Hepatocyte (in vitro differentiated cells): ENCODE data around the gene DOCK3. TPM values are rescaled to one million over a fixed set of nuclear protein-coding genes. Genes with fewer than 3 reads are reported as not detected.

Experiments
- DNase-seq: peaks from one replicate; pipeline ENCODE4 v3.0.0-alpha.2; 2016; ENCODE audit warnings: low spot score
- H2AFZ ChIP-seq: fragments of 200-600 bp; sonication (generic); 2 replicates; pipeline ENCODE4 v1.6.0; 2016; ENCODE audit warnings: antibody characterized with exemption, mild to moderate bottlenecking
- H3K27ac ChIP-seq: fragments of 200-600 bp; sonication (generic); 2 replicates; pipeline ENCODE4 v1.5.1; 2016; ENCODE audit warnings: mild to moderate bottlenecking
- H3K27me3 ChIP-seq: fragments of 200-600 bp; sonication (generic); 2 replicates; pipeline ENCODE4 v1.6.1; 2016
- H3K36me3 ChIP-seq: fragments of 200-600 bp; sonication (generic); replicated peaks from 2 replicates; pipeline ENCODE4 v1.5.1; 2016; ENCODE audit warnings: low read depth; ENCODE audit not compliant: insufficient read depth
- H3K4me1 ChIP-seq: fragments of 200-600 bp; sonication (generic); 2 replicates; pipeline ENCODE4 v1.5.1; 2016; ENCODE audit warnings: mild to moderate bottlenecking, moderate library complexity; ENCODE audit not compliant: insufficient read depth
- H3K4me2 ChIP-seq: fragments of 200-600 bp; sonication (generic); 2 replicates; pipeline ENCODE4 v1.6.0; 2016
- H3K4me3 ChIP-seq: fragments of 200-600 bp; sonication (generic); 2 replicates; pipeline ENCODE4 v1.5.1; 2016; ENCODE audit warnings: mild to moderate bottlenecking
- H3K79me2 ChIP-seq: fragments of 200-600 bp; sonication (generic); 2 replicates; pipeline ENCODE4 v1.6.0; 2017; ENCODE audit warnings: mild to moderate bottlenecking
- H3K9me2 ChIP-seq: fragments of 200-600 bp; sonication (generic); replicated peaks from 2 replicates; pipeline ENCODE4 v1.6.0; 2017; ENCODE audit warnings: mild to moderate bottlenecking; ENCODE audit not compliant: insufficient read depth
- H3K9me3 ChIP-seq: fragments of 200-600 bp; sonication (generic); 2 replicates; pipeline ENCODE4 v1.5.1; 2016; ENCODE audit warnings: low read depth, mild to moderate bottlenecking
- H4K20me1 ChIP-seq: fragments of 200-600 bp; sonication (generic); 2 replicates; pipeline ENCODE4 v1.6.0; 2016; ENCODE audit warnings: mild to moderate bottlenecking; ENCODE audit not compliant: insufficient read depth, poor library complexity, severe bottlenecking
- CTCF ChIP-seq: fragments of 200-600 bp; sonication (generic); IDR thresholded peaks from 2 replicates; pipeline ENCODE4 v1.5.1; 2016; ENCODE audit warnings: antibody characterized with exemption, mild to moderate bottlenecking; ENCODE audit not compliant: poor library complexity
- EZH2 ChIP-seq: fragments of 200-600 bp; sonication (generic); IDR thresholded peaks from 2 replicates; pipeline ENCODE4 v1.6.1; 2016; ENCODE audit warnings: antibody characterized with exemption, mild to moderate bottlenecking, borderline replicate concordance
- EZH2phosphoT487 ChIP-seq: fragments of 200-600 bp; sonication (generic); IDR thresholded peaks from one replicate; pipeline ENCODE4 v1.6.1; 2018; ENCODE audit warnings: antibody characterized with exemption, mild to moderate bottlenecking, low read depth, moderate library complexity; ENCODE audit not compliant: unreplicated experiment, severe bottlenecking
- WGBS: methylation state at CpG from one replicate; pipeline ENCODE4 v1.1.6; 2016; ENCODE audit warnings: low lambda C conversion rate; ENCODE audit errors: missing lambda C conversion rate; 5-methylcytosine and 5-hydroxymethylcytosine counted together
- polyA plus RNA-seq: library from polyadenylated mRNA; unstranded; fragments of >200 nt; fragmentation: Nextera tagmentation; extraction: Ambion mirVana; gene quantifications from 2 replicates; pipeline ENCODE4 v1.2.1, GENCODE V29; 2016
- total RNA-seq: library from RNA; depleted of rRNA; stranded (reverse); fragments of >200 nt; gene quantifications from 2 replicates; pipeline ENCODE4 v1.2.3, GENCODE V29; 2014

DOCK3 gene
- total and polyA plus RNA-seq, 2 experiments from 2014 or later: 0.77 to 1.6 TPM

GRCh38 chr3:50630394-50630793 lies 44.3 kb upstream of the DOCK3 start:
- H2AFZ ChIP-seq: no peak overlapping the region
- WGBS: 94% methylated on average over 6 of the region's 6 CpGs
- no peaks in the 10 kb centered on the region for H3K9me2 ChIP-seq
- H3K4me1 ChIP-seq: no peaks in the 10 kb centered on the region
- no peak overlapping the region for H3K4me3 ChIP-seq
- H3K4me2 ChIP-seq: no peak overlapping the region
- H3K36me3 ChIP-seq: no peaks in the 10 kb centered on the region
- H4K20me1 ChIP-seq: peaks cover 18% of the 10 kb centered on the region
- no peak overlapping the region for H3K27ac ChIP-seq
- TF ChIP-seq EZH2 (no peak), CTCF (no peak), EZH2phosphoT487 (no peak)
- H3K27me3 ChIP-seq: no peaks in the 10 kb centered on the region
- peaks cover 34% of the 10 kb centered on the region for H3K79me2 ChIP-seq
- DNase-seq: no peak
- no peaks in the 10 kb centered on the region for H3K9me3 ChIP-seq

GRCh38 chr3:50630877-50631276 lies 43.9 kb upstream of the DOCK3 start:
- Histone ChIP-seq H3K9me3 (no peaks in the 10 kb centered on the region), H4K20me1 (peaks cover 18% of the 10 kb centered on the region), H3K36me3 (no peaks in the 10 kb centered on the region), H3K27ac (no peak overlapping the region), H3K4me1 (no peaks in the 10 kb centered on the region), H3K9me2 (no peaks in the 10 kb centered on the region), H3K4me3 (no peak overlapping the region), H3K79me2 (peaks cover 30% of the 10 kb centered on the region), H3K27me3 (no peaks in the 10 kb centered on the region), H2AFZ (no peak overlapping the region), H3K4me2 (no peak overlapping the region)
- 63% methylated on average over 7 of the region's 7 CpGs for WGBS
- TF ChIP-seq CTCF (no peak), EZH2phosphoT487 (no peak), EZH2 (no peak)
- no peak for DNase-seq

- Histone ChIP-seq H3K4me3 (no peak overlapping the region), H4K20me1 (peaks cover 15% of the 10 kb centered on the region), H3K36me3 (no peaks in the 10 kb centered on the region), H2AFZ (no peak overlapping the region), H3K9me2 (no peaks in the 10 kb centered on the region), H3K27me3 (no peaks in the 10 kb centered on the region), H3K9me3 (no peaks in the 10 kb centered on the region), H3K27ac (no peak overlapping the region), H3K4me1 (no peaks in the 10 kb centered on the region), H3K4me2 (no peak overlapping the region), H3K79me2 (peaks cover 30% of the 10 kb centered on the region)
- 50% methylated on average over 5 of the region's 5 CpGs for WGBS
- DNase-seq: no peak
- TF ChIP-seq EZH2phosphoT487 (no peak), EZH2 (no peak), CTCF (no peak)
Measured at GRCh38 chr3:50632450-50632849, 42.3 kb upstream of the DOCK3 start.
